Activated naive CD4-positive, alpha-beta T cell treated with anti-CD3 and anti-CD28 coated beads for 36 hours (primary cell): ENCODE measurements around the gene RGS18. TPM values are rescaled to one million over a fixed set of nuclear protein-coding genes. Genes with fewer than 3 reads are reported as not detected.
"Not testable (repeated sequence)": the region's sequence is repeated elsewhere in the genome, so short reads cannot be mapped to it uniquely, and the experiment has no call there.

Experiments
- CTCF ChIA-PET: fragments of 350-600 bp; sonication (Branson Sonifier 250); formaldehyde crosslinking; loops from one replicate; lab custom pipeline; 2021; ENCODE audit warnings: antibody characterized with exemption; lab: Charles Lee
- DNase-seq: peaks from one replicate; pipeline ENCODE4 v3.0.0-alpha.2; 2020
- H3K27ac Mint-ChIP-seq: one replicate; pipeline ENCODE4 v1.8.0; 2021; ENCODE audit warnings: mild to moderate bottlenecking, mixed read lengths
- H3K27me3 Mint-ChIP-seq: one replicate; pipeline ENCODE4 v1.8.0; 2021; ENCODE audit warnings: low read depth, mixed read lengths
- H3K36me3 Mint-ChIP-seq: one replicate; pipeline ENCODE4 v1.8.0; 2021; ENCODE audit warnings: low read depth, mixed read lengths
- H3K4me1 Mint-ChIP-seq: one replicate; pipeline ENCODE4 v1.8.0; 2021; ENCODE audit warnings: low read depth, mixed read lengths
- H3K4me3 Mint-ChIP-seq: one replicate; pipeline ENCODE4 v1.8.0; 2021; ENCODE audit warnings: mild to moderate bottlenecking, moderate library complexity, mixed read lengths
- H3K9me3 Mint-ChIP-seq: one replicate; pipeline ENCODE4 v1.8.0; 2021; ENCODE audit warnings: mixed read lengths
- intact Hi-C: fragments of 100-400 bp; cut with micrococcal nuclease; formaldehyde crosslinking; loops from one replicate; pipeline ENCODE4 v1.15.1; 2023
- total RNA-seq, 2 experiments: library from RNA; stranded (reverse); gene quantifications; one replicate each; pipeline ENCODE4 v1.2.3, GENCODE V29; 2021

Gene RGS18
- total RNA-seq, 2 experiments from 2014 or later = not detected

GRCh38 chr1:192227980-192228379 is 69.7 kb downstream of the RGS18 start:
- intact Hi-C loops = not testable (repeated sequence)

GRCh38 chr1:192232817-192233417 is 74.7 kb downstream of the RGS18 start:
- Mint-ChIP-seq H3K4me3 (no peak overlapping the region), H3K27me3 (no peaks in the 10 kb centered on the region), H3K27ac (no peak overlapping the region), H3K4me1 (no peaks in the 10 kb centered on the region), H3K9me3 (no peaks in the 10 kb centered on the region), H3K36me3 (no peaks in the 10 kb centered on the region)
- DNase-seq = no peak
- intact Hi-C loops = no loop called here
- CTCF ChIA-PET = no interaction called here

More at GRCh38 chr1:192227980-192228379, 69.7 kb downstream of the RGS18 start:
- CTCF ChIA-PET, DNase-seq, H3K36me3 Mint-ChIP-seq, H3K9me3 Mint-ChIP-seq, H3K27ac Mint-ChIP-seq, H3K27me3 Mint-ChIP-seq, H3K4me3 Mint-ChIP-seq, H3K4me1 Mint-ChIP-seq: not testable (repeated sequence)

- no peaks in the 10 kb centered on the region for H3K27me3 Mint-ChIP-seq
- CTCF ChIA-PET = no interaction called here
Measured at GRCh38 chr1:192235127-192235526, 76.9 kb downstream of the RGS18 start.

More at GRCh38 chr1:192235127-192235526, 76.9 kb downstream of the RGS18 start:
- intact Hi-C loops = no loop called here
- DNase-seq = no peak
- Mint-ChIP-seq H3K4me3 (no peak overlapping the region), H3K9me3 (no peaks in the 10 kb centered on the region), H3K36me3 (no peaks in the 10 kb centered on the region), H3K27ac (no peak overlapping the region), H3K4me1 (no peaks in the 10 kb centered on the region)

Other genes with a start within 250 kb of the RGS18 start
- gene RGS21, start 158.5 kb downstream of the RGS18 start, total RNA-seq = not detected